ENCODE results near the gene GNG12.

The GNG12 gene

DNA sequence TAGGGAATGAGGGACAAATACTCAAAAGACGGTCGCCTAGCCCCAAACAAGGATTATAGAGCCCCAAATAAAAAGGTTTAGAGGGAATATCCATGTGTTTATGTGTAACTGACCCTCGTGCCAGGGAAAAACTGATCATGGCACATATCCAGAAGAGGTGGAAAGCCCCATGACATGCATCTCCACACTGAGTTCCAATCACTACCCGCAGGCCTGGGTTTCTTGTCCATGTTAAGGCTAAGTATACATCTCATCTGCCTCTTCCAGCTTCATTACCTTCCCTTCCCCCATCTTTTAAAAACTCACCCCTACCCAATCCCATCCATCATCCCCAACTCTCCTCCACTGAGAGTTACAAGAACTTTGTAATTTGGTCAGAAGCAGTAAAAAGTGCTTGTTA, 133.0 kb downstream of the GNG12 start:
- DNase-seq (ENCODE audit: extremely low read depth, low read depth) = no peak

DNA sequence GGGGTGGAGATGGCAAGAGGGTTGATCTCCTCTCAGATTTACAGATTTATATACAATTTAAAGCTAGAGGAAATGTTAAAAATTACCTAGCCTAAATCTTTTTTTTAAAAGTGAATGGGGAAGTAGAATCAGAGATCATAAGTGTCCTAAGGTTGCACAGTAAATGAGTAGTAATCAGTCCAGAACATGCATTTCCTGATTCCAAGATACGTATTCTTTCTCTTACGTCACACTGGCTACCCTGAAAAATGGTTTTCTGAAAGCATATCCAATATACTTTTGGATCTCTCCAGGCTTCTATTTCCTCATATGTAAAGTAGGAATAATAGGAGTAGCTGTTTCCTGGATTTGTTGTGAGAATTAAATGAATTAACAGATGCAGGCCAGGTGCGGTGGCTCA, 136.6 kb downstream of the GNG12 start:
- TF ChIP-seq, protein P1, sequence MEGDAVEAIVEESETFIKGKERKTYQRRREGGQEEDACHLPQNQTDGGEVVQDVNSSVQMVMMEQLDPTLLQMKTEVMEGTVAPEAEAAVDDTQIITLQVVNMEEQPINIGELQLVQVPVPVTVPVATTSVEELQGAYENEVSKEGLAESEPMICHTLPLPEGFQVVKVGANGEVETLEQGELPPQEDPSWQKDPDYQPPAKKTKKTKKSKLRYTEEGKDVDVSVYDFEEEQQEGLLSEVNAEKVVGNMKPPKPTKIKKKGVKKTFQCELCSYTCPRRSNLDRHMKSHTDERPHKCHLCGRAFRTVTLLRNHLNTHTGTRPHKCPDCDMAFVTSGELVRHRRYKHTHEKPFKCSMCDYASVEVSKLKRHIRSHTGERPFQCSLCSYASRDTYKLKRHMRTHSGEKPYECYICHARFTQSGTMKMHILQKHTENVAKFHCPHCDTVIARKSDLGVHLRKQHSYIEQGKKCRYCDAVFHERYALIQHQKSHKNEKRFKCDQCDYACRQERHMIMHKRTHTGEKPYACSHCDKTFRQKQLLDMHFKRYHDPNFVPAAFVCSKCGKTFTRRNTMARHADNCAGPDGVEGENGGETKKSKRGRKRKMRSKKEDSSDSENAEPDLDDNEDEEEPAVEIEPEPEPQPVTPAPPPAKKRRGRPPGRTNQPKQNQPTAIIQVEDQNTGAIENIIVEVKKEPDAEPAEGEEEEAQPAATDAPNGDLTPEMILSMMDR (IDR thresholded peaks at IDR 0.05; ENCODE audit: low read depth, low read length) = no peak
- no peak for DNase-seq (ENCODE audit: extremely low read depth, low read depth)

More for the DNA sequence above, 133.0 kb downstream of the GNG12 start:
- TF ChIP-seq, protein P1 (IDR thresholded peaks at IDR 0.05; ENCODE audit: low read depth, low read length) = no peak

DNA sequence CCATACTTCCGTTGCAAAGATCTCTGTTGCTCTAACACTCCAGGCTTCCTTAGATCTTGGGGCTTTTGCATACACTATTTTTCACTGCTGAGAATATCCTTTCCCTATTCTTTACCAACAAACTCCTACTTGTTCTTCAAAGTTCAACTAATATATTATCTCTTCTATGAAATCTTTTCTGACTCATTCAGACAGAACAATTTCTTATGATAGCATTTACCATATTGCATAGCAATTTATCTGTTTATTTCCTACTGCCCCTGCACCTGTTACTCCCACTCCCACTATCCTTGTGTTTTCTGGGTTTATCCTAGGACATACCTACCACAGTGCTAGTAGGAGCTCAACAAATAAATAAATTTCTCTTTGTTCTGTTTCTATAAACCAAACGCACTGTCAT, 137.3 kb downstream of the GNG12 start:
- DNase-seq (ENCODE audit: extremely low read depth, low read depth) = no peak
- TF ChIP-seq, protein P1 (IDR thresholded peaks at IDR 0.05; ENCODE audit: low read depth, low read length) = no peak

DNA sequence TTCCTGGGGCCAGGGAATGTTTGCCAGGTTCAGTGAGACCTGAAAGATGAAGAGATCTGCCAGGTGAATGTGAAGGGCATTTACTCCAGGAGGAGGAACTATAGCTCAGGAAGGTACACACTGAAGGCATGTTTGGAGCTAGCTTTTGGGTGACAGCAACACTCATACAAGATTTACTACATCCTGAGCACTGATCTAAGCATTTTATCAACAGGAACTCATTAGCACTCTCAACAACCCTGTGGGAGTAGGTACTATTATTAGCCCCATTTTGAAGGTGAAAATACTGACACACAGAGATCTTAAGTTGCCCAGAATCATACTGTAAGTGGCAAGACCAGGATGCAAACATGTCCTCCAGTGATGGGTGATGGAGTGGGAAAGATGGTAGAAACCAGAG, 141.6 kb downstream of the GNG12 start:
- DNase-seq (ENCODE audit: extremely low read depth, low read depth) = no peak
- TF ChIP-seq, protein P1 (IDR thresholded peaks at IDR 0.05; ENCODE audit: low read depth, low read length) = no peak

DNA sequence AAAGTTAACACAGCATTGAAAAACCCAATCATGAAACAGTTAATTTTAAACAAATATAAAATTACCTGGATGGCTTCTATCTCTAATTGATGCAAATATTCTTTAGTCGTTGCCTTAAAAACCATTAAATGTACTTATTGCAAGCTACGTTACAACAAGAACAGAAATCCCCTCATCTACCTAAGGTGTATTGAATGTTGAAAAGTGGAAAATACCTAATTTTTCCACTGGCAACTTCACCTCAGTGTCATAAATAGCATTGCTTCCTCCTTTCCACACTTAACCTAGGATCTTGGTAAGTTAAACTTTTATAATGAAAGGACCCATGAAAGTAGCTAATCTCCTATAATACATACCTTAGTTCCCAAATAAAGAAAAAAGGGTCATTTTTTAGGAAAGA, 142.9 kb downstream of the GNG12 start:
- TF ChIP-seq, protein P1 (IDR thresholded peaks at IDR 0.05; ENCODE audit: low read depth, low read length) = no peak
- no peak for DNase-seq (ENCODE audit: extremely low read depth, low read depth)

DNA sequence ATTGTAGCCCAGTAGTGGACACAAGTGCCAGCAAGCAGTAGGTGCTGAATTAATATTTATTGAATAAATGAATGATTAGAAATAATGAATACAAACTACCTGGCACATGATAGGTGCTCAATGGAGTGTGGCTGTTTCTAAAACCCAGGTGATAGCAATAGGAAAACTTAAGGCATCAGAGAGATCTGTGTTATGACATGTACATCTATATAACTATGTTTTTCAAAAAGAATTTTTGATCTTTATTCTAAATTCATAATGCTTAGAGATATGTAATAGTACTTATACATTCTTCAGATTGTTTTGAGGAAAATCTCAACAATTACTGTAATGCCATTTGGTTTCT, 143.3 kb downstream of the GNG12 start:
- no peak for DNase-seq (ENCODE audit: extremely low read depth, low read depth)
- TF ChIP-seq, protein P1 (IDR thresholded peaks at IDR 0.05; ENCODE audit: low read depth, low read length) = no peak

DNA sequence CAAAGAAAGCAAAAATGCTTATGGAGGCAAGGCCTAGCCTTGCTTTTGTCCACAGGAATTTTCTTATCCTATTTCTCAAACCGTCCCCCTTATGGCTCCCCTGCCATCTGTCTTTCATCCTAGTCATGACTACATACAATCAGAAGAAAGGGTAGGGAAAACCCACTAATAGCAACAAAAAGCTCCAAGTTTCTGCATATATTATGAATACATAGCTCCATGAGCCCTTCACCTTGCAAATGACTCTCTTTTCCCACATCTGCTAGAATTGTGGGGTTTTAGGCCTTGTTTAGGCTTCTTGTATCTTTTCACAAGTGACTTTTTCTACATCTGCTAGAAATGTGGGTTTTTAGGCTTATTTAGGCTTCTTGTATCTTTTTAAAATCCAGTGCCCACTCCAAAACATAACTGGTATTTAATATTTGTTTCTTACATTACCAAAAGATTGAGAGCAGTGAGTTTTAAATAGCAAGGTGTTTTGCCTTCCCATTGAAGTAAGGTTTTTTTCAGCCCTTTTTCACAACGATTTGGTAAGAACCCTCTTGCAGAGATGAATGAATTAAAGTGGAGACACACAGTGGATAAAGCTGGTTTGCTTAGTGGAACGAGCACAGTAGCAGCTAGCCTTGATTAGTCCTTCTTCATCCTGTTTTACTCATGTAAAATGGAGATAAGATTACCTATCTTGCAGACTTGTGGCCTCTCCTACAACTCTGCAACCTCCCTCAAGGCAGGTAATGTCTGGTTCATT, 143.8 kb downstream of the GNG12 start:
- TF ChIP-seq, protein P1 (IDR thresholded peaks at IDR 0.05; ENCODE audit: low read depth, low read length) = no peak

More for the DNA sequence above, 143.8 kb downstream of the GNG12 start:
- no peak for DNase-seq (ENCODE audit: extremely low read depth, low read depth)
